ENCODE measurements around the gene PRR5L. TPM values are rescaled to one million over a fixed set of nuclear protein-coding genes. Genes with fewer than 3 reads are reported as not detected.
A peak's percentile ranks its signal among the peaks of the same experiment; 100 is the strongest.

The PRR5L gene
- polyA plus RNA-seq, 1 donor (not counting 4 experiments of a cell fraction or from before 2014, with no cell fraction given): 20.1 TPM

GRCh38 chr11:36471577-36471976 lies 175.5 kb downstream of the PRR5L start:
- peak; percentile 82 for FAIRE-seq
- DNase-seq (ENCODE audit: low read depth, low spot score): no peak
- dilution Hi-C loops (cut with MboI; ENCODE audit: extremely low pct_ligation_motif_present, low sequenced_read_pairs): no loop called here

DNA sequence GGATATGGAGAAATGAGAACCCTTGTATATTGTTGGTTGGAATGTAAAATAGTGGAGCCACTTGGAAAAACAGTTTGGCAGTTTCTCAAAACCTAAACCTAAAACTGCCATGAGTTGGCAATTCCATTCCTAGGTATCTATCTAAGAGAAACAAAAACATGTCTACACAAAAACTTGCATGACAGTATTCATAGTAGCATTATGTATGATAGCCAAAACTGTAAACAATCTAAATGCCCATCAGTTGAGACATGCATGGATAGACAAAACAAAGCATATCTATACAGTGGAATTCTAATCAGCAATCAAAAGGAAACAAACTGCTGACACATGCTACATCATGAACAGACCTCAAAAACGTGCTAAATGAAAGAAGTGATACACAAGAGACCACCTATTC lies 179.1 kb downstream of the PRR5L start:
- Histone ChIP-seq H3K79me2 (ENCODE audit: control insufficient read depth, insufficient read depth, low read length) (no peaks in the 10 kb centered on the region), H3K27ac (ENCODE audit: control insufficient read depth, insufficient read depth, low read length) (no peak overlapping the region), H3K9me3 (ENCODE audit: control insufficient read depth, low read depth, low read length) (no peaks in the 10 kb centered on the region), H3K9ac (ENCODE audit: control insufficient read depth, extremely low read depth, insufficient read depth, low read length) (no peak overlapping the region), H3K9me1 (ENCODE audit: control insufficient read depth, extremely low read depth, insufficient read depth, low read length) (no peaks in the 10 kb centered on the region), H2AFZ (ENCODE audit: control insufficient read depth, low read length) (no peak overlapping the region), H3K4me3 (ENCODE audit: control insufficient read depth in 2 of 3, extremely low read depth in 1 of 3, insufficient read depth in 2 of 3, low read depth in 1 of 3, low read length in 3 of 3) (no peak overlapping the region), H3K36me3 (ENCODE audit: control insufficient read depth in 2 of 2, extremely low read depth in 1 of 2, insufficient read depth in 2 of 2, low read length in 2 of 2) (peaks cover 0 to 1% of the 10 kb centered on the region in 2 experiments), H3K4me1 (ENCODE audit: control insufficient read depth, extremely low read depth, insufficient read depth, low read length) (peaks cover 8% of the 10 kb centered on the region), H3K4me2 (ENCODE audit: control insufficient read depth, extremely low read depth, insufficient read depth, low read depth, low read length) (no peak overlapping the region), H3K27me3 (ENCODE audit: control insufficient read depth, extremely low read depth, insufficient read depth, low read length) (no peaks in the 10 kb centered on the region), H4K20me1 (ENCODE audit: control insufficient read depth, extremely low read depth, insufficient read depth, low read length) (no peaks in the 10 kb centered on the region)
- dilution Hi-C loops (cut with MboI; ENCODE audit: extremely low pct_ligation_motif_present, low sequenced_read_pairs): no loop called here
- TF ChIP-seq EZH2 (IDR thresholded peaks at IDR 0.05; ENCODE audit: low read length): no peak
- TF ChIP-seq, protein P1, sequence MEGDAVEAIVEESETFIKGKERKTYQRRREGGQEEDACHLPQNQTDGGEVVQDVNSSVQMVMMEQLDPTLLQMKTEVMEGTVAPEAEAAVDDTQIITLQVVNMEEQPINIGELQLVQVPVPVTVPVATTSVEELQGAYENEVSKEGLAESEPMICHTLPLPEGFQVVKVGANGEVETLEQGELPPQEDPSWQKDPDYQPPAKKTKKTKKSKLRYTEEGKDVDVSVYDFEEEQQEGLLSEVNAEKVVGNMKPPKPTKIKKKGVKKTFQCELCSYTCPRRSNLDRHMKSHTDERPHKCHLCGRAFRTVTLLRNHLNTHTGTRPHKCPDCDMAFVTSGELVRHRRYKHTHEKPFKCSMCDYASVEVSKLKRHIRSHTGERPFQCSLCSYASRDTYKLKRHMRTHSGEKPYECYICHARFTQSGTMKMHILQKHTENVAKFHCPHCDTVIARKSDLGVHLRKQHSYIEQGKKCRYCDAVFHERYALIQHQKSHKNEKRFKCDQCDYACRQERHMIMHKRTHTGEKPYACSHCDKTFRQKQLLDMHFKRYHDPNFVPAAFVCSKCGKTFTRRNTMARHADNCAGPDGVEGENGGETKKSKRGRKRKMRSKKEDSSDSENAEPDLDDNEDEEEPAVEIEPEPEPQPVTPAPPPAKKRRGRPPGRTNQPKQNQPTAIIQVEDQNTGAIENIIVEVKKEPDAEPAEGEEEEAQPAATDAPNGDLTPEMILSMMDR (optimal IDR thresholded peaks at IDR 0.05 in 1 of 3, IDR thresholded peaks at IDR 0.05 in 1 of 3, conservative IDR thresholded peaks at IDR 0.05 in 1 of 3; ENCODE audit: extremely low read depth in 1 of 3, insufficient read depth in 2 of 3, low read length in 3 of 3): no peak
- DNase-seq (ENCODE audit: low read depth, low spot score) (no peak), FAIRE-seq (peak; percentile 78)

More at GRCh38 chr11:36471577-36471976, 175.5 kb downstream of the PRR5L start:
- H3K27ac ChIP-seq (ENCODE audit: control insufficient read depth, insufficient read depth, low read length): no peak overlapping the region
- no peaks in the 10 kb centered on the region for H3K9me1 ChIP-seq (ENCODE audit: control insufficient read depth, extremely low read depth, insufficient read depth, low read length)
- H3K4me2 ChIP-seq (ENCODE audit: control insufficient read depth, extremely low read depth, insufficient read depth, low read depth, low read length): peak overlapping the region; percentile 16
- TF ChIP-seq EZH2 (IDR thresholded peaks at IDR 0.05; ENCODE audit: low read length): no peak
- no peak overlapping the region for H3K4me3 ChIP-seq (ENCODE audit: control insufficient read depth in 2 of 3, extremely low read depth in 1 of 3, insufficient read depth in 2 of 3, low read depth in 1 of 3, low read length in 3 of 3)
- H4K20me1 ChIP-seq (ENCODE audit: control insufficient read depth, extremely low read depth, insufficient read depth, low read length): no peaks in the 10 kb centered on the region
- no peaks in the 10 kb centered on the region for H3K79me2 ChIP-seq (ENCODE audit: control insufficient read depth, insufficient read depth, low read length)
- peaks cover 16% of the 10 kb centered on the region for H3K4me1 ChIP-seq (ENCODE audit: control insufficient read depth, extremely low read depth, insufficient read depth, low read length)
- no peaks in the 10 kb centered on the region for H3K9me3 ChIP-seq (ENCODE audit: control insufficient read depth, low read depth, low read length)
- H3K36me3 ChIP-seq (ENCODE audit: control insufficient read depth in 2 of 2, extremely low read depth in 1 of 2, insufficient read depth in 2 of 2, low read length in 2 of 2): peaks cover 0 to 1% of the 10 kb centered on the region in 2 experiments
- H3K9ac ChIP-seq (ENCODE audit: control insufficient read depth, extremely low read depth, insufficient read depth, low read length): no peak overlapping the region
- H2AFZ ChIP-seq (ENCODE audit: control insufficient read depth, low read length): no peak overlapping the region
- H3K27me3 ChIP-seq (ENCODE audit: control insufficient read depth, extremely low read depth, insufficient read depth, low read length): no peaks in the 10 kb centered on the region

DNA sequence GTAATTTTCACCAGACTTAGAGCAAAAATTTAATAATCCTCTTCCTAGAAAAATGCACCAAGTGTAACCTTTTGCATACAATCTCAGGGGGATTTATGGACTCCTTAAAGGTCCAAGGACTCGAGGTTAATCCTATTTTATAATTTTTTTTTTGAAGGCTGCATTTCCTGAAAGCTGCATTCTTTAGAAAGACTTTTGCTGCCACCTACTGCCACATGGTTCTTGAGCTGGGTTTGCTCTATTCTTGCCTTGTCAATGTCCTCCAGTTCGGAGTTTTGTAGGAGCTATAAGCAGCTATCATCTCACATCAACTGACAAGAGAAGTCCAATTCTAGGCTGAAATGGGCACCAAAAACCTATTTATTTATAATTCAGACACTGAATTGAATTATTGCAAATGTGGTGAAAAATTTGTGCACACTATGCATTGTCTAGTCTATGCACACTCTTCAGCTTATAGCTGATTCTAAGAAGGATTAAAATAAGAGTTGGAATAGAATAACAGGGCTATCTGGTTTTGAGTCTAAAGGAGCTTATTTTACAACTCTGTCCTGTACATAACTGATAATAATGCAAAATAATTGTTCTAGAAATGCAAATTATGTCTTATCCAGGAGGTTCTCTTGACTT lies 182.7 kb downstream of the PRR5L start:
- H2AFZ ChIP-seq (ENCODE audit: control insufficient read depth, low read length): no peak overlapping the region
- no peak overlapping the region for H3K9ac ChIP-seq (ENCODE audit: control insufficient read depth, extremely low read depth, insufficient read depth, low read length)
- peaks cover 5% of the 10 kb centered on the region for H3K4me1 ChIP-seq (ENCODE audit: control insufficient read depth, extremely low read depth, insufficient read depth, low read length)
- peaks cover 0 to under 1% of the 10 kb centered on the region in 2 experiments for H3K36me3 ChIP-seq (ENCODE audit: control insufficient read depth in 2 of 2, extremely low read depth in 1 of 2, insufficient read depth in 2 of 2, low read length in 2 of 2)
- no peaks in the 10 kb centered on the region for H3K9me1 ChIP-seq (ENCODE audit: control insufficient read depth, extremely low read depth, insufficient read depth, low read length)
- dilution Hi-C loops (cut with MboI; ENCODE audit: extremely low pct_ligation_motif_present, low sequenced_read_pairs): no loop called here
- TF ChIP-seq EZH2 (IDR thresholded peaks at IDR 0.05; ENCODE audit: low read length): no peak
- TF ChIP-seq, protein P1 (optimal IDR thresholded peaks at IDR 0.05 in 1 of 3, IDR thresholded peaks at IDR 0.05 in 1 of 3, conservative IDR thresholded peaks at IDR 0.05 in 1 of 3; ENCODE audit: extremely low read depth in 1 of 3, insufficient read depth in 2 of 3, low read length in 3 of 3): peak; percentile 34 to 60 (median 44)
- no peaks in the 10 kb centered on the region for H3K27me3 ChIP-seq (ENCODE audit: control insufficient read depth, extremely low read depth, insufficient read depth, low read length)
- FAIRE-seq (no peak), DNase-seq (ENCODE audit: low read depth, low spot score) (no peak)
- H3K27ac ChIP-seq (ENCODE audit: control insufficient read depth, insufficient read depth, low read length): no peak overlapping the region
- no peaks in the 10 kb centered on the region for H3K79me2 ChIP-seq (ENCODE audit: control insufficient read depth, insufficient read depth, low read length)
- H3K4me3 ChIP-seq (ENCODE audit: control insufficient read depth in 2 of 3, extremely low read depth in 1 of 3, insufficient read depth in 2 of 3, low read depth in 1 of 3, low read length in 3 of 3): no peak overlapping the region
- H3K9me3 ChIP-seq (ENCODE audit: control insufficient read depth, low read depth, low read length): no peaks in the 10 kb centered on the region
- H3K4me2 ChIP-seq (ENCODE audit: control insufficient read depth, extremely low read depth, insufficient read depth, low read depth, low read length): no peak overlapping the region
- no peaks in the 10 kb centered on the region for H4K20me1 ChIP-seq (ENCODE audit: control insufficient read depth, extremely low read depth, insufficient read depth, low read length)
